Activated CD4-positive, CD25-positive, alpha-beta regulatory T cell (primary cell): ENCODE data around the gene CNRIP1.

ENCODE experiments used
- DNase-seq, 4 experiments: peaks; one replicate each; lab custom pipeline; 2025; lab: John Stamatoyannopoulos, UW

CNRIP1 gene

DNA sequence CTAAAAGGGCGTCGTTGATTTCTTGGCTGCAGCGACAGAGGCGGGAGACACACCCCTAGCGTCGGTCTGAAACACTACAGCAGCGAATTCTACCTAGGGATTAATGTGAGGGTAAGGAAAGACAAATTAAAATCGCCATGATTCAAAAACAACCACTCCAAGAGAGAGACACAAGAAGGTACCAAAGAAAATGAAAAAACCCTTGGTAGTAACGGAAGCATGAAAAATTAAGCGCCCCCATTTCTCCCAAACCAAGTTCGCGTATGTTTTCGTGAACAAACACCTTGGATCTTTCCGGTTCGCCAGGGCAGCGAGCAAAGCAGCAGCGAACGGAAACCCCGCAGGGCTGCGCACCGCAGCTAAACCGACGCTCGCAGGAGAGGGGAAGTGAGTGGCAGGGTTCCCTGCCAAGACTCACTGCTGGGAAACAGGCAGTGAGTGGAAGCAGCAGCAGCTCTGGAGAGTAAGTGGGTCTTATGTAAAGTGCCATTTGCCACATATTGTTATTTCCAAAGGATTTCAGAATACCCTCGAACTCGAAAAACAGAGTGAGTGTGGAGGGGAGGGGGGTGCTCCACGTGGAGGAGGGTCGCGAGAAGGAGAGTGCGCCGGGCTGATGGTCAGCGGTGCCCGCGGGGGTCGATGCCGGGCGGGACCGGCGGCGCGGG lies 68.4 kb downstream of the CNRIP1 start:
- DNase-seq = peak in 3 of 4 experiments; percentile 40 to 53 (median 47)

DNA sequence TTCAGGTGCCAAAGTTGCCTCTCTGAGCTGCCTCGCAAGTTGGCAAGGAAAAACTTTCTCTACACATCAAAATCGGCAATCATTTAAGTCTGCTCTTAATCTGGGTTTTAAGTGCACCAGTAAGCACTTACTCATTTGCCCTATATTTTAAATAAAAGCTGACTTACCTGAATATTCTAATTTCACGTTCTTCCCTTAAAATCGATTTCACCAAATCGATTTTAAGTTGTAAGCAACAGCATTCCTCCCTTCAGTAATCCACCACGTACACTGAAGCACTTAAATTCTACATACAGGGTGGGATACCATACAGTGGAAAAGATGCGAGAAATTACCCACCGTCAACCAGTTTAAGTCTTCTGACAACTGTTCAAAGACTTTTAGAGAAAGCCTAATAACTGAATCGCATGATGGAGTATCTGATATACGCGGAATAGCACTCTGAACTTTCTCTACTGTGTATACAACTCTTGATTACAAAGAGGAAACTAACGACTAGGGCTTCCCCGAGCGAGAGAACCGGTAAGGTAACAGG lies 69.0 kb downstream of the CNRIP1 start:
- peak in 1 of 4 experiments; percentile 5 for DNase-seq

DNA sequence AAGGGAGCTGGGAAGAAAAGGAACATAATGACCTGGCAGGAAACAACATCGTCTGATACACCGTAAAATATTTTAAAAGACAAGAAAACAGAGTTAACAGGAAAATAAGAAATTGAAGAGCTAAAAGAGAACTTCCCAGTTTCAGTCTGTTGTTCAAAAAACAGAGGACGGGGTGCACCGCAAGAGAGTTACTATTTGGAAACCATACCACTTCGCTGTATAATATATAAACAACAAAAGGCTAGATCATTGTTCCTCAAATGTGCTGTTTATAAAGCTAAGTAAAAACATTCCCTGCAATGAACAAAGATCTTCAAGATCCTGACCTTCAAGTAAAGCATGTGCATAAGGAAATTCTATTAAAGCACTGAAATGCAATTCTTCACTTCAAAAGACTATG lies 69.6 kb downstream of the CNRIP1 start:
- DNase-seq = no peak

DNA sequence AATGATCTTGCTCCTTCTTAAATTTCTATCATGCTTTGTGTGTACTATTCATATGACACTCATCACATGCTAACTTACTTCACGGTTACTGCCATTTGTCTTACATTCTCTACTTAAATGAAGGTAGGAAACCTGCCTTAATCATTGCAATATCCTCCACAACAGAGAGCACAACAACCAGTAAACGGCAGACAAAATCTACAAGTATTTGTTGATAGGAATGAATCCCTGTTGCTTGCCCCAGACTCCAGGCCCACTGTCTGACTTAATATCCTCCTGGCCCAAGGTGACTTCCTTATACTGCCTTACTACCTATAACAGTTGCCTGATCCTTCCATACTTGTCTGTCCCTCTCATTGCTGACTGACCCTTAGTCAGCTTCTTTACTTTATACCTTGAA lies 70.9 kb downstream of the CNRIP1 start:
- no peak for DNase-seq

DNA sequence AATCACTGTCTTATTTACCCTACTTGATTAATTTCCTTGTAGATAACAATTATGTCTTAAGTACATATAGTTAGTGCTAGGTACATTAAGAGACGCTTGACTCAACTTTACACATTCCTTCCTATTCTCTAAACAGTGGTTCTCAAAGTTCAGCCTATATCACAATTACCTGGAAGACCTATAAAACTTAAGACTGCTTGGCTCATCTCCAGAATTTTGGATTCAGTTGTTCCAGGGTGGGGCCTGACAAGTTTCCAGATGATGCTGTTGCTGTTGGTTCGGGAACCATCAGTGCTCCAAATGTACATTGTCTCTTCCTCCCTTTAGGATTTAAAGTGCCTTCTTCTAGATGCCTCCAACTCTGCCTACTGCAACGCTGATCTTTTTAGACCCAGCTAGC lies 71.4 kb downstream of the CNRIP1 start:
- no peak for DNase-seq

DNA sequence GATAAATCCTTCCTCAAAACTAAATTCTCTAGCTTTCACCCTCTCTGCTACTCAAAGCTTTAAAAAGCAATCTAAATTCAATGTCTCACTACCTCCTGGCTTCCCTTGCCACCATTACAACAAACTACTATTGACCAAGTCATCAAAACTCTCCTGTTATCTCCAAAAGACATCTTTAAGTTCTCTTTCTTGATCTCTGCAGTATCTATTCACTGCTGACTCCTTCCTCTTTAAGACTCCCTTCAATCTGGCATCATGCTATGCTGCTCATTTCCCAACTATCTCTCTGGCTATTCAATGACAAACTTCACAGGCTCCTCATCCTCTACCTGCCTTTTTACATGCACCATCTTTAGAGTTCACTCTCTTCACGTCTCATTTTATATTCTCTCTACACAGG lies 73.4 kb downstream of the CNRIP1 start:
- DNase-seq = no peak

DNA sequence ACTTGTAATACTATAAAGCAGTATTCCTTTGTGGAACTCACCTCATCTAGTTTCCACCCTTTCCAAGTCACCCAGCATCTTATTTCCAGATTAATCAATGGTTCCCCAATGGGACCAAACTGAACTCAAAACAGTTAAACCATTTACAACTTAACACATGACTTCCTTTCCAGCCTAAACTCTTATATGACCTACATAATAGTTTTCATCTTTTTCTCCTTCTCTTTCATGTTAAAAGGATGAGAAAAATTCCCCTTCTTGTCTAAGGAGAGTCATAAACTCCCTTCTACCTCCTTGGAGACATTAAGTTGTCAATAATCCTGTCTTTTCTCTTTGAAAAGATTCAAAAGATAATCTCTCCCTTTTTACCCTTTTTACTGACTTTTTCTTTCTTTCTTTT lies 74.1 kb downstream of the CNRIP1 start:
- no peak for DNase-seq

DNA sequence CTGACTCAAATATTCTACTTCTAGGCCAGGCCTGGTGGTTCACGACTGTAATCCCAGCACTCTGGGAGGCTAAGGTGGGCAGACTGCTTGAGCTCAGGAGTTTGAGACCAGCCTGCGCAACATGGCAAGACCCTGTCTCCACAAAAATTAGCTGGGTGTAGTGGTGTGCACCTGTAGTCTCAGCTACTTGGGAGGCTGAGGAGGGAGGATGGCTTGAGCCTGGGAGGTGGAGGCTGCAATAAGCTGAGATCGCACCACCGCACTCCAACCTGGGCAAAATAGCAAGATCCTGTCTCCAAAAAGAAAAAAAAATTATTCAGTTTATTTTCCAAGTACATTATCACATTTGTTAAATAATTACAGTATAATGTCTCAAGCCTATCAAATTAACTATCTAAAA lies 74.7 kb downstream of the CNRIP1 start:
- no peak for DNase-seq

DNA sequence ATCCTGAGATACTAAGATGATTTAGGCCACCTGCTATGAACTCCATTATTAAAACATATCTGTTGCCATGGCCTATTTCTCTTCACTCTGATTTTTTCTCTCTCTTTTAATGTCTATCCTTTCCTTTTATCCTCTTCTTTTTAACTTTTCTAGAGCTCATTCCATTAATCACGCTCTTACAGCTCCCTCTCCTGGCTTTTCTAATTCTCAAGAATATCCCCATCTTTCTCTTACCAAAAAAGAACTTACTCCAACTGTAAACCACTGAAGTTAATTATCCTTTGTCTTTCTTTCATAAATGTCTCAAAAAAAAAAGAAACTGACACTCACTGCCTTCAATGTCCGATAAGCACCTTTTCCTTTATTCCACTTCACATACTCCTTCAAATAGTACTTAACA lies 75.3 kb downstream of the CNRIP1 start:
- no peak for DNase-seq
